Right renal cortex interstitium (tissue), 3 donors: ENCODE data around the gene SDK1. TPM values are rescaled to one million over a fixed set of nuclear protein-coding genes. Genes with fewer than 3 reads are reported as not detected.
A peak's percentile ranks its signal among the peaks of the same experiment; 100 is the strongest.

ENCODE experiments used
- DNase-seq, 3 donors: peaks; one replicate each; pipeline ENCODE4 v3.0.0-alpha.2; 2013; ENCODE audit warnings: low read depth in 3 of 3, low spot score in 2 of 3
- polyA plus RNA-seq, 3 donors: library from polyadenylated mRNA; unstranded; fragments of 120-200 nt; gene quantifications; one replicate each; pipeline ENCODE4 v1.2.1, GENCODE V29; 2013; ENCODE audit not compliant: insufficient read length in 3 of 3

Gene SDK1
- polyA plus RNA-seq, 3 donors: 5.8 to 7.5 (median 6.3) TPM

DNA sequence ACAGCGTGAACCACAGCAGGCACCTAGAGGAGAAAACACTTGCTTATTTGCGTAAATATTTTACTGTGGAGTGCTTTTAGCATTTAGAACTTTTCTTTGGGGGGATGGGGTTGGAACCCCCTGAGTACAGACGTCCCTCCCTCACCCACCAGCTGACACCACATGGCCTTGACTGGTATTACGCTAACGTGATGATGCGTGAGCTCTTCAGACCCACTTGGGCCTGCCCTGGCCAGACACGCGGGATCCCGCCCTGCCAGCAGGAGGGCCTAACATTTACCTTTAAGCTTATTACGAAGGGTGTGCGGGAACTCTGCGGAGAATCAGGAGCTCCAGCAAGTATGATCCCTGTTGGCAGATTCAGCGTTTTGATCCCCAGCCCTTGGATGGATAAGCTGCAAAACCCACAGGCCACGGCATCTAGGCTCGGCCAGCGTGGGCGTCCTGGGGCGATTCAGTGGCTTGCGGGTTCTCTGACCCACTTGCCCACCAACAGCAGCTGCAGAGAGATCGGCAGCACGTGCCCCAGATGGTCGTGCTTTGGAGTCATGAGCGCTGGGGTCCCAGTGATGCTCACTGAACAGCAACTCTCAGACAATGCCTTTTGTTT is 835.6 kb downstream of the SDK1 start:
- no peak for DNase-seq

DNA sequence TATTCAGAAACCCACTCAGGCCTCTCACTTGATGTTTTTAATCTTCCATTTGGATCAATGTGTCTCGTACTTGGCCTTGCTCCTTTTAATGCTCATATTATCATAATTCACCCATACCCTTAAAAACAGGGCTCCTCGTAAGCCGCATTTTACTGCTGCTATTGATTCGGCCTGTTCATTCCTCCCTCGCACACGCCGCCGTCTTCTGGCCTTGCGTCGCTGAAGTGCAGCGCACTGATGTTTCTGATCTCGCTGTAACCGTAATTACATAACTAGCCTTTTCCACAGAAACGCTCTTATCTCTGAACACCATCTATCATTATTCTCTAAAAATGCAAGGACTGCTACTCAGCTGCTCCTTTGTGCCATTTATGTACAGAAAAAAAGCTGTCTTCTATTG is 836.5 kb downstream of the SDK1 start:
- DNase-seq: no peak

DNA sequence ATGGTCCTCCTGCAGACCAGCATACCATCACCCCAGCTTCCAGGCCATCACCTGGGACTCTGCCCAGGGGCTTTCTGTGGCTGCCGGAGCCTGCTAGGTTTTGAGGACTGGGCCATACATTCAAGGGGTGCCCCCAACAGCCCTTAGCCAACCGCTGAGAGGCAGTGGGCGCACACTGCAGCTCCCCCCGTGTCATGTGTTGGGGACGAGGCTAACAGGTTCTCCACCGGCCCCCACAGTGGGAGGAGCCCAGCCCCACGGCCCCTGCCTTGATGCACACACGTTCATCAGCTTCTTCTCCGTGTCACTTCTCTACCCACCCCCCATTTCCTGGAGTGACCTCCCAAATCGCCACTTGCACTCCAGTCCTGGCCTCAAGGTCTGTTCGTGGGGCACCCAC is 837.8 kb downstream of the SDK1 start:
- DNase-seq: no peak

DNA sequence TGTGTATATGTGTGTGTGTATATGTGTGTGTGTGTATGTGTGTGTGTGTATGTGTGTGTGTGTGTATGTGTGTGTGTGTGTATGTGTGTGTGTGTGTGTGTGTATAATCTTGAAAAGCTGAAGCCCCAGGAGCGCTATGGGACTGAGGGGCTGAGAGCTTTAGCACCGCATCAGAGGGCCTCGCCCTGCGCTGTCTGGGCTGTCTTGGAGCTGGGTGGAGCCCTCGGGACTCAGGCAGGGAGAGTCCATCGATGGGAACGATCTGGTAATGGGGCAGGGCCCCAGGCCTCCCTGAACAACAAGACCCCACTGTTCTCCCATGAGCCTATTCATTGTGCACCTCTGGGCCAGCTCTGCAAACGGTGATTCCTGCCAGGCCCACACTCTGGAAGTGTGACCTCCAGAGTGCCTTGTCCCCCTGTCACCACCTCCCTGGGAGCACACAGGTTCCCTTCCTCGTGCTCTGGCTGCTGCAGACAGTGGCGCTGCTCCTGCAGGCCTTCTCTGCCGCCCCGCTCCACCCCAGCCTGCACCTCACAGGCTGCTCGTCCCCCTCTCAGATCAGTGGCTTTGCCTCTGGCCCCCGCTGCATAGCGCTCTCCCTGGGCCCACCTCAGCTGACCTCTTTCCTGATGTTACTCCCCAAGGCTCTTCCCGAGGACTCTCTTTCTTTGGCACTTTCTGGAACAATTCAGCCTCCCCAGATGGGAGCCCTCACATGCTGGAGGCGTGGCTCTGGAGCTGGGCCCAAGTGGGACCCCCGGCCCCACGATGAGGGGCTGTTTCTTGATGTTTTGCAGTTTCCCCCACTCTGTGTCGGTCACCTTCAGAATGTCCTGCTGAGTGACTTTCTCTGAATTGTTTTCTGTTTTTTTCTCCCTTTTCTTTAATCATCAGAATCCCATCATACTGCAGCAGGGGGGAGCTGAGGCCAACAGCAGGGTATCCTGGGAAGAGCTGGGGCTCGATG is 838.9 kb downstream of the SDK1 start:
- no peak for DNase-seq

DNA sequence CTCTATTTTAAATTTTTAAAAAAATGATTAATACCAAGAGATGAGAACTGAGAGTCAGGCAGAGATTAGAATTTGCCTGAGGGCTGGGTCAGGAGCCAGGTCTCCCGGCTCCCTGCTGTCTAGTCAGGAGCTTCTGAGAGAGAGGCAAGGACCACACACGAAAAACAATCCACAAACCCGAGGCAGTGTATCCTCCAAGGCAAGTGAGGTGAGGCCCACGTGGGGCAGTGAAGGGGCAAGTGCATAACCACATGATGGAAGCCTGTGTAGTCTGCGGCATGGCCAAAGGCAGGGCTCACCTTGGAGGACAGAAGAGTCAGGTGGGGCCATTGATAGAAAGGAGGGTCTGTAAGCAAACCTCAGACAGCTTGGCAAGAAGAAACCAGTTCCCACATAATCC is 839.9 kb downstream of the SDK1 start:
- DNase-seq: no peak

DNA sequence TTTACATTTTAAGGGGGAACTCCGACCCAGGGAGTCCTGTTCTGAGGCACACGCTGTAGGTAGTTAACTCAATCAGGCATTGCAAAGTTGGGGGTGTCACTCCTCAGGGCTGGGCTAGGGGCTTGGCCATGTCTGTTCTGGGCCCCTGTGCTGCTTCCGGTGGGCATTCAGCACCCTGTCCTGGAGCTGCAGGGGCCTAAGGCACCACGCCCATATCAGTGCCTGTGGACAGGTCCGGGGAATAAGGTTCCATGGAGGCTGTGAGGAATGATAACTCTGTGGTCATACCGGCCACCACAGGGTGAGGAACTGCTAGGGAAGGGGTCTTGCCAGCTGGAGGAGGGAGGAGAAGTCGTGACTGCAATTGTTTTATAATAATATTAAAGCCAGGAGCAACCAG is 842.0 kb downstream of the SDK1 start:
- no peak for DNase-seq

DNA sequence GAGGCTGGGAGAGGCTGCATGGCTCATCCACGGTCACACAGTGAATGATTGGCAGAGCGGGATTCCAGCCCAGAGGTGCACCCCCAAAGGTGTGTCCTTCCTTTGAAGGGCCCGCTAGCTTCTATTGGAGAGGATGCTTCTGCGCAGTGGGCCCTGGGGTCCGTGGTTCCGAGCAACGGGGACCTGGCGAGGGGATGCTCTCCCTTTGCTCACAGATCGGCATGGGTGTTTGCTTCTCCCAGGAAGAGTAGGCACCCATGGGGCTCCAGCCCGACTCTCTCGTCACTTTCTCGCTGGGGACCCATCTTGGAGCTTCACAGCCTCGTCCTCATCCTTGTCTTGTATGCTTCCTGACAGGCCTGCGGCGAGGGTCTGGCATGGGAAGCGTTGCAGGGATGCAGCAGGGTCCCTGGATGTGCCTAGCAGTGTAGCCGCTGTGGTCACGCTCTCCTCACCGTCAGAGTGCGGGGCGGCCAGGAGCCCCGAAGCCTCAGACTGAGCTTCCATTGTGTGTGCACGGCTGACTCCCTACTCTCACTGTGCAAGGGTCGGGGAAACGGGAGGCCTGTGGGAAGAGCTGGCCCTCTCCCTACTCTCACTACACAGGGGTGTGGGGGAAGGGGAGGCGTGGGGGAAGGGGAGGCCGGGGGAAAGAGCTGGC is 842.6 kb downstream of the SDK1 start:
- DNase-seq: no peak

DNA sequence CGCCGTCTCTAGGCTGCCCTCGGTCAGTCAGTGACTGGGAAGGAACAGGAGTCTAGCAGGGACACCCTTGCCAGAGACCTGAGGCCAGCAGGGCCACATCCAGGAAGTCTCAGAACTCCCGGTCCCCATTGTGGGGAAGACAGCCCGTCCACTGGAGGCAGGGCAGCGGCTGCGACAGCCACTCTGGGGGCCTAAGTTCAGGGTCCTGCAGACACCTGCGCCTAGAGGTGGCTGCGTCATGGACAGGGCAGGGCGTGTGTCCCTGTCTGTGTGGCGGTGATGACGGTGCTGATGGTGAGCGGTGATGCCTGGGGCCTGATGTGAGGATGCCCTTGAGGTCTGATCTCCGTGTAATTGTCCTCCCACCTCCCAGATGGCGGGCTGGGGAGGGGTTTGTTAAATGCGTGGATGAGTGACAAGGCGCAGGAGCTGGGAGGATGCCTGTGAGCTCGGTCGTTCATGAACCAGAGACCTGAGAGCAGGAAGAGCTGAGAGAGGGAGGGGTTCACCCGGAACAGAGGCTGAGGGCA is 843.2 kb downstream of the SDK1 start:
- no peak for DNase-seq

DNA sequence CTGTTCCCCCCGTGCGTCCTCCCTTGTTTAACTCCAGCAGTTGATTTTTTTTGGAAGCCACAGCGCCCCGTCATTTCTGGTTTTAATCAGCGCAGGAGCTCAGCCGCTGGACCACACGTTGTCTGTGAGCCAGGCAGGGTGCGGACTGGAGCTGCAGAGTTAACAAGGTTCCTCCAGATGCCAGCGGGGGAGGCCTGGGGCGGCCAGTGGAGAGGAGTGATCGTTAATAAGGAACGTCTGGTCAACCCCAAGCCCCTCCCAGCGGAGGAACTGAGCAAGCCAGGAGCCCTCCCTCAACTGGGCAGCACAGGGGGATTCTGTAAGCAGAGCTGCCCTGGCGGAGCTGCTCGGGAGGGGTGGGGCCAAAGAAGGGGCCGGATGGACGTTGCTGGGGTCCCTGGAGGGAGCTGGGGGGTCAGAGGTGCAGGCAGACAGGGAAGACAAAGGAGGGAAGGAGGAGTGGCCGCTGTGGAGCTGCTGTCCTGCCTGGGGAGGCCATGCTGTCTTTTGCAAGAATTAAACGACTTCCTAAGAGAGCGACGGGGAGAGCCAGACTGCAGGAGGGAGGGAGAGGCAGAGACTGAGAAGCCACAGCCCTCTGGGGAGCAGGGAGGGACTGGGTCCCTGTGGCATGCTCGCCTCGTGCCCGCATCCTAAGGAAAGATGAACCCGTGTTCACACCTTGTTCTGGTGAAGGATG is 843.9 kb downstream of the SDK1 start:
- peak in 2 of 3 donors; percentile 31 to 54 for DNase-seq

DNA sequence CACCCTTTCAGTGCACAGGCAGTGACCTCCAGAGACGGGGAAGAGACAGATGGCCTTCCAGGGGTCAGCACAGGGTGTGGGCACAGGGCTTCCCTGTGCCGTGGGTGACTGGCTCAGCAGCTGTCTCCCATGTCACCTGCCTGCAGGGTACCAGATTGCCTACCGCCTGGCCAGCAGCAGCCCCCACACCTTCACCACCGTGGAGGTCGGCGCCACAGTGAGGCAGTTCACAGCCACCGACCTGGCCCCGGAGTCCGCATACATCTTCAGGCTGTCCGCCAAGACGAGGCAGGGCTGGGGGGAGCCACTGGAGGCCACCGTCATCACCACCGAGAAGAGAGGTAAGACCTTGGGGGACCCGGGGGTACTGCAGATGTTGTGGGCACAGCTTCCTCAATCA is 844.5 kb downstream of the SDK1 start:
- DNase-seq: no peak

DNA sequence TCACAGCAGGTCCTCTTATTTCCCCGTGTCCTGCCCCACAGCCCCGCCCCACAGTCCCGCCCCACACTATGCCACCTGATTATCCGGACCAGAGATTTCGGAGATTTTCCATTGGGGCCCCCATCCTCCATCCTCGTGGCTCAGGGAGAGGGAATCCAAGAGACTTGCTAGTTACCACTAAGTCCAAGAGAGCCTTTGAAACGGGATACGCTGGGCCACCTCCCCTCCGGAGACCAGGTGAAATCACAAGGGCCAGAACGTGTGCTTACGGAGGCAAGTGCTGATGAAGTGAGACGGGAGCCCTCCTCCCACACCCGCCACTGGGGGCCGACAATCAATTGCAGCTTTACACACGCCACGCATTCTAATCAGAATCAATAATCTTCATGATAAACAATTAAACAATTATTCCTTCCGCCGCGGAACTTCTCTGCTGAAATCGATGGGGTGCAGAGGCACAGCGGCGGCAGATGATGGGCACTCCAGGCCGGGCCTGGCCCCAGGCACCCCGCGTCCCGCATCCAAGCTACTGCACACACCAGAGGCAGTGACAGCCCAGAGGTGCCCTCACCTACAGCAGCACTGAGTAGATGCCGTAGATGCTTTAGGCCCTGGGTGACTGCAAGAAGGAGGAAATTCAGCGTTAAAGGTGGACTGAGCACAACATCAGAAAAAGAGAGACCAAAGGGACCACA is 847.0 kb downstream of the SDK1 start:
- no peak for DNase-seq

DNA sequence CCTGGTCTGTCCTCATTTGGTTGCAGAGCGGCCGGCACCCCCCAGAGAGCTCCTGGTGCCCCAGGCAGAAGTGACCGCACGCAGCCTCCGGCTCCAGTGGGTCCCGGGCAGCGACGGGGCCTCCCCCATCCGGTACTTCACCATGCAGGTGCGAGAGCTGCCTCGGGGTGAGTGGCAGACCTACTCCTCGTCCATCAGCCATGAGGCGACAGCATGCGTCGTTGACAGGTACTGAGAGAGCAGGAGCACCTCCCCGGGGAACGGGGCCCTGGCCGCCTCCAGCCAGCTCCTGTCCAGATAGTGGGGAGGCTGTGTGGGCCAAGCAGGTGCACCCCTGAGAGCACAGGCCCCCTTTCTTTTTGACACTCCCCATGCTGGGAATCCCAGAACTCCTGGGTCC is 848.2 kb downstream of the SDK1 start:
- DNase-seq: no peak

DNA sequence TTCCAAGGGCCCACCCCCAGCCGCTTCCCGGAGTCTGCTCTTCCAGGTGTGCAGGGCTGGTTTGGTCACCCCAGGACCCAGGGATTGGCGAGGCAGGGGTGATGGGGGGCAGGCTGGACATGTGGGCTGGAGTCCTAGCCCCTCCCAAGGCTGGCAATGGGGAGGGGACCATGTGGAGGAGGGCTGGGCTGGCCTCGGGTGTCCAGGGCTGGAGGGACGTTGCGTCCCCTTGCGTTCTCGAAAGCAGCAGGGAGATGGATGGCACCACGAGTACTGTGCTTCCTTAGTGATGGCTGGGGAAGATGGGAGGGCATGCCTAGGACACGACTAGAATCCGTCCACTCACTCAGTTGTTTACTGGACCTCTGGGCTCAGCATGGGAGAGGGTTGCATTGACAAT is 848.6 kb downstream of the SDK1 start:
- DNase-seq: no peak

DNA sequence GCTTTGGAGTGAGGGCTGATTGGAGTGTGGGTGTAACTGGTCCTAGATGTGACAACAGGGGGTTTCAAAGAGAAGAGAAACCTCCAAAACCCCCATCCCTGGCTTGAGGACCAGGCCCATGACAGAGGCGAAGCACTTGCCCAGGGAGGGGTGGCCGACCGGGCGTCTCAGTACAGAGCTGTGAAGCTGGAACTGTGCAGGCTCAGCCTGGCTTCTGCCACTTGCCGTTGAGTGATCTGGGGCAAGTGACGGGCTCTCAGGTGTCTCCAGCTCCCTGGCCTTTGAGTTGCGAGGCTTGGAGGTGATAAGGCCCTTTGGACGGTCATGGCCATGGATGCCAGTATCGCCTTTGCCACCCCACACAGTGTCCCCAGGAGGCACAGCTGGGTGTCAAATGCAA is 849.7 kb downstream of the SDK1 start:
- no peak for DNase-seq

DNA sequence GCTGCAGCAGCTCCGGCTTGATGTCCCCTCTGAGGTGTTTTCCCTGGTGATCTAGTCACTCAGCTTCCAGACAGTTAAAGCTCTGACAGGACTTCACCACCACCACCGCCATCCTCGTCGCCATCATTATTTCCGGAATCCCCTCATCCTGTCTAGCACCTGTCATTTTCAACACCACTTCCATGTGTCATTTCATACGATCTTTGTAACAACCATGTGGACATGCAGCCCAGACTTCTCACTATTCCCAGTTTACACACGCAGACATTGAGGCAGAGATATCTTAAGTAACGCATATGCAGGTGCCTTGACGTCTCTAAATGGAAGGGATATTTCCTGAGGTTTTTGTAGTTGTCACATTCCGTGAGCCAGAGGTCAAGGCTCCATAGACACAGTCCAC is 850.5 kb downstream of the SDK1 start:
- DNase-seq: no peak

DNA sequence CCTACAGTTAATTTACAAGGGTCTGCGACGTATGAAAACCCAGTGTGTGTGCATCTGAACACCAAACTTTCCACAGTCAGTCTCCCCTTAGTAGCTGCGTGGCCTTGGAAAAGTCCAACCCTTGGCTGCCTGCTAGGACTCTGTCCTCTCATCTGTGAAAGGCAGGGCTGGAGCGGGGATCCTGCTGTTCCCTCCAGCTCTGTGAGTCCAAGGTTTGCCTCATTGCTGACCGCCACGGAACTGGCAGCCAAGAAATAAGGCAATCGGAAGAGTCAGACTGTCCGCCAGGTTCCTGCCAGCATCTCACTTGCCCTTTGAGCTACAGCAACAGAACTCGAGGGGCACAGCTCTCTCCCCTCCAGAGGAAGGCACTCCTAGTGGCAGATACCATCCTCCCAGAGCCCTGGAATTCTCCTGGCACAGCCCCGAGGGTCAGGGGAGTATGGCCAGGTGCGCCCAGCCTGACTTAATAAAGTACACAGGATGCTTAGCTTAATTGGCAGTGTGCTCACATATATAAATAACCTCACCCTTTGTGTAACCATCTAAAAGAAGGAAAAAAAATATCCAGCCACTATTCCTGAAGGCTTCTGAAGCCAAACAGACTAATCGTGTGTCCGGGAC is 851.0 kb downstream of the SDK1 start:
- DNase-seq: no peak

DNA sequence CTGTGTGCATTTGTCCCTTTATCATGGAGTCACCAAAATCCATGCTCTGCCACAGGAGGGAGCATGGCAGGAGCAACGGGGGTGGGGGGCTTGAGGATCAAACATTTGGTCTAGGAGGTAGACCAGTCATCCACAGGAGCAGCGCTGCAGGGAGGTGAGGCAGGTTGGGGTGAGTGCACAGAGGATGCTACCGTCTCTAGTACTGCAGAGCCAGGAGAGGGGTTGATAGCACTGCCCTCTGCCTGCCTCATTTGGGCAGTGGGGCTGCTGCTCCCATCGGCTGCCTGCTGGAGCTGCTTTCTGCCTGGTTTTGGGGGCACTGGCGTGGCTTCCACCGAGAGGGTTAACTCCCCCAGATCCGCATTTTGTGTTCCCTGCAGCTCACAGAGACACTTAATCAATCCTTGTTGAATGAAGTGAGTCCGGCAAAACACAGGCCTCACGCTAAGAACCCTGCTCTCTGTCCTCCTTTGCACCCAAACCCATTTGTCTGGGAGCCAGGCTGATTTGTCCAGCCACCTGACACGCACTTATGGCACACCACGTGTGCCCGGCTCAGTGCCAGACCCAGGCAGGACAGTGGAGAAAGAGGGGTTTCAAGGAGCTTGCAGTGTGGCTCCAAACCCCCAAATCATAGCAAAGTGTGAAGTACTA is 854.0 kb downstream of the SDK1 start:
- no peak for DNase-seq

DNA sequence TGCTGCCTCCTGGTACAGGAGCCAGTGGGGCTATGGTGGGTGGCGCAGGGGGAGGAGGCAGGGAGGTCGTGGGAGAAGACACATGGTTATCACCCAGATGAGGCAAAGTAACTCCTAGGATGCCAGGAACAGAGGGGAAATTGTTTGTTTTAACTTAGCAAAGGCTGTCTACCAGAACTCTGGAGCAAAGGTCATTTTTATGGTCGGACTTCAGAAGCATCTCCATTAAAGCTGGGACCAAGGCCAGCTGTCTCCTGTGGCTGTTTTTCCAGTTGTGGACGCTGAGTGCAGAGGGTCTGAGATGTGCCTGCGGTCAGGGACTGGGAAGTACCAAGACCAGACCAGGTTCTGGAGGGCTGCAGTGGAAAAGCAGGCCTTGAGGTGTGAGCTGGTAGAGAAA is 855.1 kb downstream of the SDK1 start:
- no peak for DNase-seq

DNA sequence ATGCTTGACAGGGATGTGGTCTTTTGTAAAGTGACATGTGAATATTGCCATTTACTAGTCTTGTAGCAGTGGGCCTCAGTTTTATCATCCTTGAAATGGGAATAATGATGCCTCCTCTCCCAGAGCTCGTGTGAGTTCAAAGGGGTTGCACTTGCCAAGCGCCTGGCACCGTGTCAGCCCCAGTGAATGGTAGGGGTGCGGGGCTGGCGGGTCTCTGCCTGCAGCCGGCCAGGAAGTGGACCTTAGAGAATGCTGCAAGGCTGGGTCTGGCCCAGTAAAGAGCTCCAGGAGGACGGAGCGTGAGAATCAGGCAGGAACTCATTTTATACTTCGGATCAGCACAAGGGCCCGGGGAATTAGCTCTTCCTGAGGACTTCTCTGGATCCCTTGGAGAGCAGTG is 856.6 kb downstream of the SDK1 start:
- DNase-seq: no peak
